Measurements from ENCODE around the gene MTX2.

Gene MTX2

DNA sequence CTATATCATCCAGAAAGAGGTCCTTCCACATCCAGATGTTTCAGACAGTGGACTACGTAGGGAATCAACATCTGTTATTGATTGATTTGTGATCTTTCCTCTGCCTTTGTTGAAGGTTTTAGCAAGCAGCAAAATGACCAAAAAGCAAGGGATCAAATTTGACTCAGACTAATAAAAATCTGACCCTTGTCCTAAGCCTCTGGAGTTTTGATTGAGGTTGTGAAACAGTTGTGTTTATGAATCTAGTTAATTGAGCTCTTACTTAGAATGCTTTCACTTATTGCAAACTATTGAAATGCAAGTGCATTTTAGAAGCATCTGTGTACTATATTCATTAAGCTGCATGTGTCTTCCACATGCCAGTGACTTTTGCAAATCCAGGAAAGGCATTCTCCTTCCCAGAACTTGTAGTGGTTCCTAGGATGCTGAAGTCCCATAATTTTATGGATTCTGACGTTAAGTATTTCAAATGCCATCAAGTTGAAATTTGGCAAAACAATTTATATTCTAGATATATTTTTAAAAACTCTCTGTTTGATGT is 116.0 kb downstream of the MTX2 start:
- TF ChIP-seq, protein P1, sequence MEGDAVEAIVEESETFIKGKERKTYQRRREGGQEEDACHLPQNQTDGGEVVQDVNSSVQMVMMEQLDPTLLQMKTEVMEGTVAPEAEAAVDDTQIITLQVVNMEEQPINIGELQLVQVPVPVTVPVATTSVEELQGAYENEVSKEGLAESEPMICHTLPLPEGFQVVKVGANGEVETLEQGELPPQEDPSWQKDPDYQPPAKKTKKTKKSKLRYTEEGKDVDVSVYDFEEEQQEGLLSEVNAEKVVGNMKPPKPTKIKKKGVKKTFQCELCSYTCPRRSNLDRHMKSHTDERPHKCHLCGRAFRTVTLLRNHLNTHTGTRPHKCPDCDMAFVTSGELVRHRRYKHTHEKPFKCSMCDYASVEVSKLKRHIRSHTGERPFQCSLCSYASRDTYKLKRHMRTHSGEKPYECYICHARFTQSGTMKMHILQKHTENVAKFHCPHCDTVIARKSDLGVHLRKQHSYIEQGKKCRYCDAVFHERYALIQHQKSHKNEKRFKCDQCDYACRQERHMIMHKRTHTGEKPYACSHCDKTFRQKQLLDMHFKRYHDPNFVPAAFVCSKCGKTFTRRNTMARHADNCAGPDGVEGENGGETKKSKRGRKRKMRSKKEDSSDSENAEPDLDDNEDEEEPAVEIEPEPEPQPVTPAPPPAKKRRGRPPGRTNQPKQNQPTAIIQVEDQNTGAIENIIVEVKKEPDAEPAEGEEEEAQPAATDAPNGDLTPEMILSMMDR (IDR thresholded peaks at IDR 0.05): no peak
- H3K4me3 ChIP-seq: no peak overlapping the region
- H3K27ac ChIP-seq: no peak overlapping the region
- no peak for DNase-seq (ENCODE audit: low spot score)

DNA sequence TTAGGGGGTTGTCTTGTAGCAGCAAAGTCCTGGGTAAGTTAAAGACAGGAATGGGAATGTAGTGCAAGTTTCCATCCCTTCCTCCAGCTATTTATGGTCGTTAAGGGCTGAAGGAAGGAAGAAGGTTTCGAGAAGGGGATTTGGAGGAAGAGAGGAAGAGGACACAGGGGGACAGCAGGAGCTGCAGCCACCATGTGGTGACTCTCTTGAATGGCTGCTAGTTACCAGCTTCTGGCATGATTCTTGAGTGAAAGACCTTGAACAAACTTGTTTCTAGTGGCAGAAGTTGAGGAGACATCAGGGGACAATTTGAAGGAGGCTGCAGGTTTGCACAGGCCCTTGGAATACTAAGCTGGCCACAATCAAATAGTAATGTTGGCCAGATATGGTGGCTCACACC is 116.6 kb downstream of the MTX2 start:
- Histone ChIP-seq H3K27ac (no peak overlapping the region), H3K4me3 (no peak overlapping the region)
- TF ChIP-seq, protein P1 (IDR thresholded peaks at IDR 0.05): no peak
- DNase-seq (ENCODE audit: low spot score): no peak

Measured in coronary artery (tissue), 2 donors.